GM12891 (cell line): ENCODE data around the gene GAK.
A peak's percentile ranks its signal among the peaks of the same experiment; 100 is the strongest.

Source experiments
- DNase-seq: peaks from one replicate; pipeline ENCODE4 v3.0.0; 2011; ENCODE audit warnings: low spot score; ENCODE audit not compliant: insufficient read length
- FAIRE-seq: peaks from 2 replicates; lab custom pipeline; 2011; peaks lifted over from hg19 to GRCh38; lab: Jason Lieb, UNC
- PAX5 ChIP-seq: IDR thresholded peaks from 2 replicates; pipeline ENCODE4 v1.6.1; 2011; ENCODE audit warnings: low read length, moderate library complexity, mild to moderate bottlenecking; ENCODE audit not compliant: insufficient read depth, severe bottlenecking
- POLR2A ChIP-seq: IDR thresholded peaks from 2 replicates; pipeline ENCODE4 v1.6.1; 2011; ENCODE audit warnings: low read depth, low read length, control low read depth
- POLR2AphosphoS5 ChIP-seq: IDR thresholded peaks from 2 replicates; pipeline ENCODE4 v1.6.1; 2011; ENCODE audit warnings: low read depth, low read length, control low read depth
- POU2F2 ChIP-seq: IDR thresholded peaks from 2 replicates; pipeline ENCODE4 v1.6.1; 2011; ENCODE audit warnings: low read depth, mild to moderate bottlenecking, control low read depth, low read length, moderate library complexity
- SPI1 ChIP-seq: IDR thresholded peaks from 2 replicates; pipeline ENCODE4 v1.6.1; 2011; ENCODE audit warnings: low read depth, low read length, control low read depth
- TAF1 ChIP-seq: IDR thresholded peaks from 2 replicates; pipeline ENCODE4 v1.6.1; 2011; ENCODE audit warnings: low read depth, low read length, control low read depth

GAK gene

DNA sequence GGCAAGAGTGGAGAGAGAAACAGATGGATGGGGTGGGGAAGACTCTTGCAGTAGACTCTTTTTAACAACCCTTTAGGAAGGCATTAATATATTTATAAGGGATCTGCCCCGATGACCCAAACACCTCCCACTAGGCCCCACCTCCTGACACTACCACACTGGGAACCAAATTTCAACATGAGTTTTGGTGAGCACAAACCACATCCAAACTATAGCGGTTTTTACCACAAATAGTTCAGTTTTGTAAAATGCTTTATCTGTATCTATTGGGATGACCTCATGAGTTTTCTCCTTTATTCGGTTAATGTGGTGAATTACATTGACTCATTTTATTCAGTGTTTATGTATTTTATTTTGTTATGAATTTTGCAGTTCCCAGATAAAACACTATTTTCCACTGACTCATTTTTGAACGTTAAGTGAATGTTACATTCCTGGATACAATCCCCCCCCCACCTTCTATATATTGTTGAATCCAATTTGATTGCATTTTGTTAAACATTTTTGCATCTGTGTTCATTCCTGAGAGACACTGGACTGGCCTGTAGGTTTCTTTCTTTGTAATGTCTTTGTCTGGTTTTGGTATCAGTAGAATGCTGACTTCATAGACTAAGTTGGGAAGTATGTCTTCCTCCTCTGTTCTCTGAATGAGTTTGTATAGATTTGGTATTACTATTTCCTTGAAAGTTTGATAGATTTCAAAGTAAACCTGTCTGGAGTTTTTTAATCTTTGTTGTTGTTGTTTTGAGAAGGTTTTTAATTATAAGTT lies 92.3 kb downstream of the GAK start:
- DNase-seq (no peak), FAIRE-seq (no peak)
- TF ChIP-seq POLR2AphosphoS5 (no peak), POLR2A (no peak), PAX5 (no peak), POU2F2 (no peak), SPI1 (no peak), TAF1 (no peak)

DNA sequence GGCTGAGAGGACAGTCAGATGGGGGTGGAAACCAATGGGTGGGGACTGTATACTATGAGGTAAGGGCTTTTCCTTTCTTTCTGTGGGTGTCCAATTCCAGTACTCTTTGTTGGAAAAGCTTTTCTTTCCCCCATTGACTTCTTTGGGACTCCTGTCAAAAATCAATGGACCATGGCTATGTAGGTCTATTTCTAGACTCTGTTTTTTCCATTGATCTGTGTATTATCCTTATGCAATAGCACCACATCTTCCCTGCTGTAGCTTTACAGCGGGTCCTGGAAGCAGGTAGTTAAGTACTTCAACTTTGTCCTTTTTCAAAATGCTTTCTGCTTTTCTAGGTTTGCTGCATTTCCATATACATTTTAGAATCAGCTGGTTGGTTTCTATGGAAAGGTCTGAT lies 94.3 kb downstream of the GAK start:
- FAIRE-seq (no peak), DNase-seq (no peak)
- TF ChIP-seq POU2F2, result no peak
- TF ChIP-seq POLR2AphosphoS5, result no peak
- TF ChIP-seq SPI1, result no peak
- TF ChIP-seq POLR2A, result no peak
- TF ChIP-seq TAF1, result no peak
- TF ChIP-seq PAX5, result no peak

DNA sequence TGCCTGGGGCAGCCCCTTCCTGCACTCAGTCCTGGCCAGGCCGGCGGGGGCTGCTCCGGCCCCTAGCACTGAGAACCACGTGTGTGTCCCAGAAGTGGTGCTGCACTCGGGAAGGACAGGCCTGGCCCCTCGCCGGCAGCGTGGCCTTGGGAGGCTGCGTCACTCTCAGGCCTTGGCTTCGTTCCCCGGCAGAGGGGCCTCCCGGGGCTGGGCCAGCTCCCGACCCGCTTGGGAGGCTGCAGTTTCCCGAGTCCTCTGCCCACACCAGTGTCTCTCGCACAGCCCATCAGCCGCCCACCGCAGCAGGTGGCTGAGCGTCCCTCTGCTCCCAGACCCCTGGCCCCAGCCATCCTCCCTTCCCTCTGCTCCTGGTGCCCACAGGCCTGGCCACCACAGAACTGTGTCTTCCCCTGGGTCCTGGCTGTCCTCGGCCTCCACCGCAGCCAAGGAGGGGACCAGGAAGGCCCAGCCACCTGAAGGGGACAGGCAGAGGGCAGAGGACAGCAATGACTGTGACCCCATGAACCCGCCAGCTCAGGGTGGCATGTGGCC lies 95.3 kb downstream of the GAK start:
- TF ChIP-seq POU2F2 (no peak), SPI1 (no peak), POLR2AphosphoS5 (no peak), TAF1 (no peak), PAX5 (no peak)
- FAIRE-seq, result no peak
- DNase-seq, result no peak

DNA sequence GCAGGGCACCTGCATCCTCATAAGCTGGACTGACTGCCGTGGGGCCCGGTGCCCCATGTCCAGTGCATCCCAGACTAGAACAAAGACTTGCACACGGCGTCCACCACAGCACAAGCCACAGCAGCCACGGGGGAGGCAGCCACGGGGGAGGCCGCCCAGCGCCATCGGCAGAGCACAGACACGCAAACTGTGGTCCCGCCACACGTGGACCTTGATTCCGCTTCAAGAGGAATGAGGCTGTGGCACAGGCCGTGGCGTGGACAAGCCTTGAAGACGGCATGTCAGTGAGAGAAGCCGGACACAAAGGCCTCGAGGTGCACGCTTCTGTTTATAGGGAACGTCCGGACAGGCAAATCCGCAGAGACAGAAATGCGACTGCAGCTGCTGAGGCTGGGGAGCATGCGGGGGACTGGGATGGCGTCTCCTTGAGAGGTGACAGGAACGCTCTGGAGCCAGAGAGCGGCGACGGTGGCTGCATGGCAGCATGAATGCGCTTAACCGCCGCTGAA lies 96.1 kb downstream of the GAK start:
- TF ChIP-seq POLR2A (0 out of 2 replicates have a peak, but pooled peaks have one; percentile 18), TAF1 (no peak), PAX5 (no peak), POU2F2 (no peak), SPI1 (no peak), POLR2AphosphoS5 (no peak)
- FAIRE-seq (no peak), DNase-seq (no peak)

DNA sequence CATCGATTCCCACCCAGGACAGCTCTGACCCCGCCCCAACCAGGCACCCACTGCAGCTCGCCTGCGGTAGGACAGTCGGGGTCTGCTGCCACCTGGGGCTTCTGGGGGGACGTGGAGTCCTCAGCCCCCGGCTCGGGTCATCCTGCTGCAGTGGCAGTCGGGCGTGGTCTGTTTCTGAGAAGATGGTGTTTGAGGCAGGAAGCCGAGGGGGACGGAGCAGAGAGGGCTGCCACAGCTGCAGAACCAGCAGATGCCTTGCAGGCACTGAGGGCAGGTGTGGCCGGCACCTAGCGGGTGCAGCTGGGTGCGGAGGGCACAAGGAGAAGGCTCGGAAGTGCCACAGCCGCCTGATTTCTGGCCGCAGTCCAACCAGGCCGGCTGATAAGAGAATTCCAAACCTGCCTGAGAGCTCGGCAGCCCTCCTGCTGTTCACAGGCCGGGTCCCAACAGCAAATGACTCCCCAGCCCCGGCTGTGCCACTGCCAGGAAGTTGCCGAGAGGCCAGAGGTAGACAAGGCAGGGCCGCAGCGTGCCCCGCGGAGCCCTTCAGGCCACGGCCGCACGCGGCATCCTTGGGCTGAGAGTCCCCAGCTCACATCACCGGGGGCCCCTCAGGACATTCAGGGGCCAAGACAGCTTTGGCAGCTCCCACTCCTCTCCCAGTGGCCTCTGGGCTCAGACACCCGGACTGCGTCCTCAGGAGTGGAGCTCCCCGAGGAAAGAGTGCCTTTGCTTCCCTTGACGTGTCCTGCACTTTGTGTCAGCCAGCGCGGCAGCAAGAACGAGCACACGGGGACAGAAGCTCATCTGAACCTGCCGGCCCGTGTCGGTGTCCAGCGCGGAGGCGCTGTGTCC lies 96.7 kb downstream of the GAK start:
- FAIRE-seq (no peak), DNase-seq (no peak)
- TF ChIP-seq POLR2AphosphoS5 (no peak), POU2F2 (no peak), TAF1 (no peak), POLR2A (no peak), PAX5 (no peak), SPI1 (no peak)

DNA sequence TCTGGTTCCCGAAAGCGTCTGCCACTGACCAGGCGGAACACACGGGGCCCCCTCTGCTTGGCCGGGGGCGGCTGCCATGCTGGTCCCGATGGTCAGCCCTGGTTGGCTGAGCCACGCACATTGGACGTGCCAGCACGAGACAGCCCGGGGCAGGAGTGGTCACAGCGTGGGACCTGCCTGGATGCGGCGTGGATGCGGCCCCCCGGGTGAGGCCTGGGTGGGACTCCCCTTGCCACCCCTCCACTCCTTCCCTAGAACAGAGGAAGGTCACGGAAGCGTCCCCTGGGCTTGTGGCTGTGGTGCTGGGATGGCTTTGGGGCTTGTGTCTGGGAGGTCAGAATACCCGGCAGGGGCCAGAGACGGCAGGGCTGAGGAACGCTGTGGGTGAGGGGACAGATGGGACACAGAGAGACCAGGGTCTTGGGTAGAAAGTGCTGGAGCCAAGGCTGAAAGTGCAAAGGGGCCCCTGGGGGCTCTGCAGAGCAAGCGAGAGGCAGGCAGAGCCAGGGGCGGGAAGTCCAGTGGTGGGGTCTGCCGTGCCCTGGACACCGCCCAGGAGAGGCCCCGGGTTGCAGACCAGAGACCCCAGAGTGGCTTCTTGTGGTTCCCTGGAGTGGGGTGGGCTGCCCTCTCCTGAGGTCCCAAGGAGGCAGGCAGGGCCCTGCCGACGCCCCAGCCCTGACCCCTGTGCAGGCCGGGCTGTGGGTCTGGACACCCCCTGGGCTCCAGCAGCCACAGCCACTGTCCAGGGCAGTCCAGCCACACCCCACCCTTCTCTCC lies 97.6 kb downstream of the GAK start:
- TF ChIP-seq POU2F2 (no peak), PAX5 (no peak), TAF1 (no peak), POLR2AphosphoS5 (no peak), POLR2A (no peak), SPI1 (no peak)
- no peak for FAIRE-seq
- no peak for DNase-seq

DNA sequence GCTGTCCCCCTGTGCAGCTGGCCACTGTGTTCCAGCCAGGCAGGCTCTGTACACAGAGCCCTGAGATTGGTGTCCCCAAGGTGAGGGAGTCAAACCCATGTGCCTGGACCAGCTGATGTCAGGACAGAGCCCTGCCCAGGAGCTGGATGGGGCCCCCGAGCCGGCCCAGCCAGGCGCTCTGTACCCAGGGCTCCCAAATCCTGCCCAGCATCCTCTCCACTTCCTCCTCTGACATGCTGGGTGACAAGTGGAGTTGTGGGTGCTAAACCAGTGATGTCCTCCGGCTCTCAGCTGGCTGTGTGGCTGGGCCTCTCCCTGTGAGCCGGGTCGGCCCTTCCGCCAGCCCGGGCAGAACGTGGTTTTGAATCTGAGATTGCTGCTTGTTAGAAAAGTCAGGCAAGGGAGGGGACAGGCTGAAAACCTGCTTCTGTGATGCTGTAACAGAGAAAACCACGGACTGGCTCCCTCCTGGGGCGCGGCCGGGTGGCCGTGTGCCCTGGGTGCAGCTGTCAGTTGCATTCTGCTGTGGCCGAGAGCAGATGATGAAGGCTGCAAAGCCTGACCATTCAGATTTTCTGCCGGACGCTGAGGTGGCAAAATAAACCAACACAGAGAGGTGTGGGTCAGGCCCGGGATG lies 98.3 kb downstream of the GAK start:
- FAIRE-seq, result no peak
- no peak for DNase-seq
- TF ChIP-seq TAF1 (no peak), SPI1 (no peak), PAX5 (no peak), POU2F2 (no peak), POLR2A (no peak), POLR2AphosphoS5 (no peak)

DNA sequence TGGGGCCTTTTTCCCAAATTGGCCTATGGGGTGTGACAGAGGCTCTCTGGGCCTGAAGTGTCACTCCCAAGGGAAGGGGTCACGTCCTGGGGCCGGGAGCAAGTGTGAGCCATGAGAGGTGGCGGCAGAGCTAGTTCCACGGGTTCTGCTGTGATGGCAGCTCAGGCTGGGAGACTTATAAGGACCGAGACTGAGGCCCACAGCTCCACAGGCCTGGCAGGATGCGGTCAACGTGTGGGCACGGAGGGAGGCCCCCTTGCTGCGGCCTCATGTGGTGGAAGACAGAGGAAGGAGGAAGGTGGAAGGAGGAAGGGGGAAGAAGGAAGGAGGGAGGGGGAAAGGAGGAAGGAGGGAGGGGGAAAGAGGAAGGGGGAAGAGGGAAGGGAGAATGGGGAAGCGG lies 99.0 kb downstream of the GAK start:
- DNase-seq (no peak), FAIRE-seq (no peak)
- no peak for TF ChIP-seq POLR2AphosphoS5
- no peak for TF ChIP-seq SPI1
- TF ChIP-seq TAF1, result no peak
- TF ChIP-seq PAX5, result no peak
- TF ChIP-seq POU2F2, result no peak
- no peak for TF ChIP-seq POLR2A

DNA sequence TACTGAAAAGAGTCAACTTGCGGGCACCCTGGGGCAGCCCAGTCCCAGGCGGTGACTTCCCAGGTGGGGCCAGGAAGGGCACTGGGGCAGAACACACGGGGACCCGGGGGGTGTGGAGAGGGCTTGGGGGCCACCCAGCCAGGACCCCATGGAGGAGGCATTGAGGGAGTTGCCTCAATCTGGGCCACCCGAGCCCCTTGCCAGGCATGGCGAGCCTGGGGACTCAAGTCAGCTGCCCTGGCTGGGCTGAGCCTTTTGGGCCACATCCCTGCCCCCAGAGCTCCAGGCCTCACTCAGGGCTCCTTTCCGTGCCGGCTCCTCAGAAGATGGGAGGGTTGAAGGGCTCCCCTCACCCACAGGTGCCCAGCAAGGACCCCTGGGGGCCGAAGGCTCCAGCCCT lies 99.6 kb downstream of the GAK start:
- FAIRE-seq (no peak), DNase-seq (no peak)
- TF ChIP-seq TAF1 (no peak), POLR2A (no peak), SPI1 (no peak), PAX5 (no peak), POLR2AphosphoS5 (no peak), POU2F2 (no peak)

DNA sequence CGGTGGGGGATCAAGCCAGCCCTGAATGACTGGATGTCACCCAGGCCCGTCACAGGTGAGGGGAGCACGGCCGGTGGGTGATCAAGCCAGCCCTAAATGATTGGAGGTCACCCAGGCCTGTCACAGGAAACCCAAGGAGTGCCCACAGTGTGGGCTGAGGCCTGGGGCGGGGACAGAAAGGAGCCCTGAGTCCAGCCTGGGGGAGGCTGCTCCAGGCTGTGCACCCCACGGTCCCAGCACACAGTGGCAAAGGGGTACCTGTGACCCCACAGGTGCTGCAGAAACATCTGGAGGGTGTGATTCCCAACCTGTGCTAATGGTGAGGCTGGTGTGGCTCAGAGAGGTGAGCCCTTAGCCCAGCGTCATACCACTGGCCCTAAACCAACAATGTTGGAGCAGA lies 100.0 kb downstream of the GAK start:
- no peak for TF ChIP-seq POLR2A
- no peak for TF ChIP-seq TAF1
- TF ChIP-seq POU2F2, result no peak
- no peak for DNase-seq
- FAIRE-seq, result no peak
